NB4 (cell line): ENCODE measurements around the gene NKG7.
"Not testable (repeated sequence)": the region's sequence is repeated elsewhere in the genome, so short reads cannot be mapped to it uniquely, and the experiment has no call there.

Experiments used
- DNase-seq: peaks from one replicate; pipeline ENCODE4 v3.0.0; 2010; ENCODE audit warnings: low read depth
- H3K4me3 ChIP-seq: one replicate; pipeline ENCODE4 v1.5.1; 2011; ENCODE audit warnings: mild to moderate bottlenecking, low read depth, low read length, moderate library complexity
- CTCF ChIP-seq: IDR thresholded peaks from one replicate; pipeline ENCODE4 v1.5.1; 2012; ENCODE audit warnings: low read depth, low read length
- MAX ChIP-seq: IDR thresholded peaks from 2 replicates; pipeline ENCODE4 v1.6.1; 2011; ENCODE audit warnings: low read depth, low read length
- MYC ChIP-seq: IDR thresholded peaks from 2 replicates; pipeline ENCODE4 v1.6.1; 2011; ENCODE audit warnings: low read depth, low read length
- POLR2A ChIP-seq: IDR thresholded peaks from 2 replicates; pipeline ENCODE4 v1.6.1; 2011; ENCODE audit warnings: mild to moderate bottlenecking; ENCODE audit not compliant: insufficient read length; ENCODE audit errors: extremely low read depth

Gene NKG7

GRCh38 chr19:51417810-51418157 lies 45.3 kb upstream of the NKG7 start:
- DNase-seq: no peak
- peak overlapping the region; percentile 32 for H3K4me3 ChIP-seq
- no peak for TF ChIP-seq CTCF
- no peak for TF ChIP-seq MAX
- TF ChIP-seq MYC: no peak
- TF ChIP-seq POLR2A: no peak

- peak within 1 kb of the TSS; percentile 50 for H3K4me3 ChIP-seq
- peak; percentile 93 for DNase-seq
- TF ChIP-seq MAX: 0 out of 2 replicates have a peak, but pooled peaks have one; percentile 37
- TF ChIP-seq MYC: no peak
- no peak for TF ChIP-seq CTCF
- TF ChIP-seq POLR2A: peak; percentile 41
These were observed 44.8 kb upstream of the NKG7 start, which contains the start of gene SIGLEC10 for GRCh38 chr19:51417107-51417809. Gene SIGLEC10, minus strand, starts transcription at chr19:51417642. Its CDS starts 61 bp downstream, at chr19:51417581.

- not testable (repeated sequence) for H3K4me3 ChIP-seq, DNase-seq
These were observed 44.0 kb upstream of the NKG7 start for GRCh38 chr19:51416422-51416821.

GRCh38 chr19:51415187-51415586 lies 42.7 kb upstream of the NKG7 start:
- TF ChIP-seq MAX: no peak
- TF ChIP-seq POLR2A: no peak
- no peak for TF ChIP-seq MYC
- no peak for TF ChIP-seq CTCF
- no peak for DNase-seq
- no peak overlapping the region for H3K4me3 ChIP-seq

- no peak overlapping the region for H3K4me3 ChIP-seq
- TF ChIP-seq MYC: no peak
- no peak for TF ChIP-seq MAX
- no peak for TF ChIP-seq CTCF
- TF ChIP-seq POLR2A: no peak
- DNase-seq: no peak
These were observed 38.7 kb upstream of the NKG7 start for GRCh38 chr19:51410950-51411748.

GRCh38 chr19:51407511-51408131 lies 35.2 kb upstream of the NKG7 start:
- TF ChIP-seq POLR2A (no peak), CTCF (no peak), MAX (no peak), MYC (no peak)
- H3K4me3 ChIP-seq: no peak overlapping the region
- DNase-seq: peak; percentile 83
